LNCaP clone FGC (cell line): Measurements from ENCODE around the gene COPS3.

Source experiments
- DNase-seq: peaks from one replicate; pipeline ENCODE4 v3.0.0-alpha.2; 2011; ENCODE audit warnings: low read depth
- H3K4me3 ChIP-seq: 2 replicates; pipeline ENCODE4 v1.5.1; 2011; ENCODE audit warnings: mild to moderate bottlenecking, low read depth, low read length, control low read depth
- TF ChIP-seq, protein P1 (sequence below): IDR thresholded peaks from 2 replicates; pipeline ENCODE4 v1.5.1; 2012; ENCODE audit warnings: mild to moderate bottlenecking; ENCODE audit not compliant: control insufficient read depth, insufficient read depth; ENCODE audit errors: extremely low read depth

Gene COPS3

DNA sequence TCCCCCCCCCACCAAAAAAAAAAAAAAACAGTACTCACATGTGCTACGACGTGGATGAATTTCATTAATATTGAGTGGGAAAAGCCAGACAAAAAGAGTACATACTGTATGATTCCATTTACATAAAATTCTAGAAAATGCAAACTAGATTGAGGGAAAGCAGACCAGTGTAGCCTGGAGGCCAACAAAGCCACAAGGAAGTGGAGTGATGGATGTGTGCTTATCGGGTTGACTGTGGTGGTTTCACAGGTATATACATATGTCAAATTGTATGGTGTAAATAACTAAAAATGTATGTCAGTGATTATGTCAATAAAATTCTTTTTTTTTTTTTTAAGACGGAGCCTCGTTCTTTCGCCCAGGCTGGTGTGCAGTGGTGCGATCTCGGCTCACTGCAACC is 73.0 kb downstream of the COPS3 start:
- no peak for DNase-seq
- H3K4me3 ChIP-seq = no peak overlapping the region
- TF ChIP-seq, protein P1, sequence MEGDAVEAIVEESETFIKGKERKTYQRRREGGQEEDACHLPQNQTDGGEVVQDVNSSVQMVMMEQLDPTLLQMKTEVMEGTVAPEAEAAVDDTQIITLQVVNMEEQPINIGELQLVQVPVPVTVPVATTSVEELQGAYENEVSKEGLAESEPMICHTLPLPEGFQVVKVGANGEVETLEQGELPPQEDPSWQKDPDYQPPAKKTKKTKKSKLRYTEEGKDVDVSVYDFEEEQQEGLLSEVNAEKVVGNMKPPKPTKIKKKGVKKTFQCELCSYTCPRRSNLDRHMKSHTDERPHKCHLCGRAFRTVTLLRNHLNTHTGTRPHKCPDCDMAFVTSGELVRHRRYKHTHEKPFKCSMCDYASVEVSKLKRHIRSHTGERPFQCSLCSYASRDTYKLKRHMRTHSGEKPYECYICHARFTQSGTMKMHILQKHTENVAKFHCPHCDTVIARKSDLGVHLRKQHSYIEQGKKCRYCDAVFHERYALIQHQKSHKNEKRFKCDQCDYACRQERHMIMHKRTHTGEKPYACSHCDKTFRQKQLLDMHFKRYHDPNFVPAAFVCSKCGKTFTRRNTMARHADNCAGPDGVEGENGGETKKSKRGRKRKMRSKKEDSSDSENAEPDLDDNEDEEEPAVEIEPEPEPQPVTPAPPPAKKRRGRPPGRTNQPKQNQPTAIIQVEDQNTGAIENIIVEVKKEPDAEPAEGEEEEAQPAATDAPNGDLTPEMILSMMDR = no peak

DNA sequence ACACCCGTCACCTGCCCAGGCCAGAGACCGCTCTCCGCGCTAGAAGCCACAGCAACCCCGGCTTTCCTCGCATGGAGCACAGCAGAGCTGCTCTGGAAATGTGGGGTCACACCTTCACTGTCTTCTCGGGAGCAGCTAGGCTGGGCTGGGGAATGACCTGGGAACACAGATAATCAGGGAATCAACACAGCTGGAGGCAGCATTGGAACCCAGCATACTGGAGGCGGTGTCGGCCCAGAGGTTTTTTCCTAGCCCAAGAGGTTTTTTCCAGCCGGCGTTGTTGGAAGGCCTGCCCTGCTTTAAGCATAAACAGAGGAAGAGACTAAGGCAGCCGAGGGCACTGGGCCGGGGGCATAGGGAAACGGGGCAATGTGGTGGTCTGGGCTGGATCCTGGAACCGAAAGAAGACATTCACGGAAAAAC is 74.1 kb downstream of the COPS3 start:
- DNase-seq = no peak
- TF ChIP-seq, protein P1 = no peak
- no peak overlapping the region for H3K4me3 ChIP-seq

DNA sequence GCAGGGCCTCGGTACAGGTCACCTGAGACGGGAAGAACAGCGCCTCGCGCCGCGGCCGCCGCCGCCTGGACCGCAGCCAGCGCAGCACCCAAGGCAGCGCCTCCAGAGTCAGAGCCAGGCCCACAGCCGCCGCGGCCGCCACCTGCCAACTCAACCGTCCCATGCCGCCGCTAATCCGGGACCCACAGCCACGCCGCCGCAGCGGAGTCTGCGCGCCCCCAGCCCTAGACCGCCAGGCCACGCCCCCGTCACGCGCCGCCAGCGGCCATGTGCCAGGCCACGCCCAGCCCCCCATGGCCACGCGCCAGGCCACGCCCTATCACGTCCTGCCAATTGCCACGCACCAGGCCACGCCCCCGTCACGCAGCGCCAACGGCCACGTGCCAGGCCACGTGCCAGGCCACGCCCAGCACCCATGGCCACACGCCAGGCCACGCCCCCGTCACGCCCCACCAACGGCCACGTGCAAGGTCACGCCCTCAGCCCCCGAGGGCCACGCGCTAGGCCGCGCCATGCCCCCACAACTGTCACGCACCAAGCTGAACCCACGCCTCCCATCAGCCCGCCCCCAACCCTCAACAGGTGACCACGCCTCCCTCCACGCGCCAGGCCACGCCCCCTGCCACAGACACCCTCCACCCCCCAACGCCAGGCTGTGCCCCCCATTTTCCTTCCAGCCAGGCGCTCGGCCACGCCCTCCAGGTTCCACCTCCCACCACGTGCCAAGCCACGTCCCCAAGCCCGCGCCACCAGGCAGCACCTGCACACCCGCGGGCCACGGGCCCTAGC is 74.7 kb downstream of the COPS3 start, which contains the start of gene PLD6:
Gene PLD6 (minus strand): TSS at position 210 of the 789 bp plus-strand sequence. CDS start 47 bp downstream, at position 163.
- TF ChIP-seq, protein P1 = no peak
- no peak for DNase-seq

DNA sequence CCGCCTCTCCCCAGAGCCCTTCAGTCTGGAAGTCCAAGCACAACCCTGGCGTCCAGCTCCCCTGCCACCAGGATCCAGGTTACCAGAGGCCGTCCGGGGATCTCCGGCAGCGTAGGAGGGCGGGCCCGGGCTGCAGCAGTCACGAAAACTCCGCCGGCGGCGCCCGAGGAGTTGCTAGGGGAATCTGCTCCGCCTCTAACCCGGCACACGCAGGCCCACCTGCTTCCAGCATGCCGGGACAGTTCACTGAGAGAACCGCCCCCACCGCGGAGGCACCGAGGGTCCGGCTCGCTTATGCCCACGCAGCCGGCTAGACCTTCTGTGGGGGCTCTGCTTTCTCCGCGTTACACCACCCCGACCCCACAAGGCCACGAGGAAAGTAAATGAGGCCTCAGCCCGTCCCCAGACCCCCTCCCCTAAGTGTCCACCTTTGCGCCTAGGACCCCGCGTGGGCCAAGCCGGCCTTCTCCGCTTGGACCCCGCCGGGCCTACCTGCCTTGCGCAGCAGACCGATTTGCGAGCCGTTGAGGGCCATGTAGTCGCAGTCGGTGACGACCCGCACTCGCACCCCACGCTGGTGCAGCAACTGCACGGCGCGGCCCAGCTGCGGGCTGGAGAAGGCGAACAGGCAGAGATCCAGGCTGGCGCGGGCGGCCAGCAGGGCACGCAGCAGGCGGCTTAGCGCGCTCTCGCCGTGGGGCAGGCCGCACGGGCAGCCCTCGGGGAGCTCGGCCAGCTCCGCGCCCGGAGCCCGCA is 75.5 kb downstream of the COPS3 start:
- no peak for DNase-seq
- H3K4me3 ChIP-seq = no peak overlapping the region
- TF ChIP-seq, protein P1 = no peak

More for the DNA sequence above, 74.7 kb downstream of the COPS3 start, which contains the start of gene PLD6:
- no peak within 1 kb of the TSS for H3K4me3 ChIP-seq

DNA sequence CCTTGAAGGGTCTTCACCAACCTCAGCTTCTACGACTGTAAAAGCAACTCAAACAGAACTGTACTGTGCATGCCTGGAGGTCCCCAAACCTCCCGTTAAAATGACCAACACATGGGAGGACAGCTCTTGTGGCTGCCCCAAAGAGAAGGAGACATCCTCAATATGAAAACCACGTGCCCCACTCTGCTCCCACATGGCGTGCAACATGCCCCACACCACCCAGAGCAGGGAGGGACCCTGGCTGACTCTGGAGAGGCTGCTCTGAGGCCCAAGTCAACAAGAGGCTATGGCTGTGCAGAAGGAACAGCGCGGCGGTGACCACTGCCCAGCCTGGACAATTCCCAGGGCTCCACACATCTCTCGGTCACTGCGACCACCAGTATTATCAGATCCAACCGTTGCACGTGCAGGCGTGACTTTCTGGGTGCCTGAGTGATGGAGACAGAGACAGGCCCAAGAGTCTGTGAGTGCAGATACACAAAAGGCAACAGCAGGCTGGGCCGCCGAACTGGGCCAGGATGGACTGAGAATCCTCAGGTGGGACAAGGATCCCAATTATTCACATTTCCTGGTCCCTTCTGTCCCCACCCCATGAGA is 76.3 kb downstream of the COPS3 start:
- TF ChIP-seq, protein P1 = no peak
- no peak overlapping the region for H3K4me3 ChIP-seq
- DNase-seq = no peak

DNA sequence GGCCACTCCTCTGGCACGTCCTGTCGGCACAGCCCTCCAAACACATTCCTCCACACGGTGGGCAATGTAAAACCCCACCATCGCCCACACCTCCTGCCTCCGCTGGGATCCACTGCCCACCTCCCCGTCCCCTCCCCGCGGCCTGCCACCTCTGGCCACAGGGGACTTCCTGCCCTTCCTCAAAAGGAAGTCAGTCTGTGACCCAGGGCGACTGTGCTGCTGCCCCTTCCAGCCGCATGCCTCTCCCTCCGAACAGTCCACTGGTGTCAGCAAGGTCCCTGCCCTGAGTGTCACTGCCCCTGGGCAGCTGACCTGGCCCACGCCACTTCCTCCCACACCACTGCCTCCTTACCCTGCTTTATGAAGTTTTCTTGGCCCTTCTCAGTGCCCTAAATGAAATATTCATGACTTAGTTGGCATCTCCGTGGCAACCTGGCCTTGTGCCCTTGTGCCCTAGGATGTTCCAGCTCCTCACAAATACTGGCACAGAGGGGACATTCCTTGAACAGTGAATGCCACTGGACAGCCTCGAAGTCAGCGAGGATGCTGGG is 76.9 kb downstream of the COPS3 start:
- DNase-seq = no peak
- TF ChIP-seq, protein P1 = no peak
- H3K4me3 ChIP-seq = no peak overlapping the region
